ENCODE measurements around the gene CHIC2. TPM values are rescaled to one million over a fixed set of nuclear protein-coding genes. Genes with fewer than 3 reads are reported as not detected.

The CHIC2 gene
- total and polyA plus RNA-seq, 9 donors, result 14.7 to 37.6 (median 18.3) TPM

DNA sequence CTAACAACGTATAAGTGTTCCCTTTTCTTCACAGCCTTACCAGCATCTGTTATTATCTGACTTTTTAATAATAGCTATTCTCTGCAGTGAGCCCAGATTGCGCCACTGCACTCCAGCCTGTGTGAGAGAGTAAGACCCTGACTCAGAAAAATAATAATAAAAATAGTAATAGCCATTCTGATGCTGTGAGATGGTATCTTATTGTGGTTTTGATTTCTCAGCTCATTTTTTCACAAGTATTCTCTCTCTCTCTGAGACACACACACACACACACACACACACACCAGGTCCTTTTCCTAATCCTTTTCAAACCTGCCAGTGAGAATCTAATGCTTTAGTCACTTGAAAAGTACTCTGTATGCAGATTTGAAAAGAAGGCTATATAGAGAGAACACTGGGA lies 89.8 kb downstream of the CHIC2 start:
- H3K36me3 ChIP-seq, result no peaks in the 10 kb centered on the region
- WGBS, 3 donors, result 94 to 95% (median 94%) methylated on average over 2 of the region's 2 CpGs
- H3K27me3 ChIP-seq, result no peaks in the 10 kb centered on the region
- H3K9me3 ChIP-seq, result no peaks in the 10 kb centered on the region
- no peak overlapping the region for H3K4me3 ChIP-seq
- TF ChIP-seq POLR2A (IDR thresholded peaks at IDR 0.05) (no peak), EP300 (IDR thresholded peaks at IDR 0.05) (no peak)
- TF ChIP-seq, protein P1, sequence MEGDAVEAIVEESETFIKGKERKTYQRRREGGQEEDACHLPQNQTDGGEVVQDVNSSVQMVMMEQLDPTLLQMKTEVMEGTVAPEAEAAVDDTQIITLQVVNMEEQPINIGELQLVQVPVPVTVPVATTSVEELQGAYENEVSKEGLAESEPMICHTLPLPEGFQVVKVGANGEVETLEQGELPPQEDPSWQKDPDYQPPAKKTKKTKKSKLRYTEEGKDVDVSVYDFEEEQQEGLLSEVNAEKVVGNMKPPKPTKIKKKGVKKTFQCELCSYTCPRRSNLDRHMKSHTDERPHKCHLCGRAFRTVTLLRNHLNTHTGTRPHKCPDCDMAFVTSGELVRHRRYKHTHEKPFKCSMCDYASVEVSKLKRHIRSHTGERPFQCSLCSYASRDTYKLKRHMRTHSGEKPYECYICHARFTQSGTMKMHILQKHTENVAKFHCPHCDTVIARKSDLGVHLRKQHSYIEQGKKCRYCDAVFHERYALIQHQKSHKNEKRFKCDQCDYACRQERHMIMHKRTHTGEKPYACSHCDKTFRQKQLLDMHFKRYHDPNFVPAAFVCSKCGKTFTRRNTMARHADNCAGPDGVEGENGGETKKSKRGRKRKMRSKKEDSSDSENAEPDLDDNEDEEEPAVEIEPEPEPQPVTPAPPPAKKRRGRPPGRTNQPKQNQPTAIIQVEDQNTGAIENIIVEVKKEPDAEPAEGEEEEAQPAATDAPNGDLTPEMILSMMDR (IDR thresholded peaks at IDR 0.05), result no peak
- DNase-seq, result no peak
- no peaks in the 10 kb centered on the region for H3K4me1 ChIP-seq (ENCODE audit: insufficient read depth)
- no peak overlapping the region for H3K27ac ChIP-seq
- intact Hi-C loops (cut with DNase I), result no loop called here

DNA sequence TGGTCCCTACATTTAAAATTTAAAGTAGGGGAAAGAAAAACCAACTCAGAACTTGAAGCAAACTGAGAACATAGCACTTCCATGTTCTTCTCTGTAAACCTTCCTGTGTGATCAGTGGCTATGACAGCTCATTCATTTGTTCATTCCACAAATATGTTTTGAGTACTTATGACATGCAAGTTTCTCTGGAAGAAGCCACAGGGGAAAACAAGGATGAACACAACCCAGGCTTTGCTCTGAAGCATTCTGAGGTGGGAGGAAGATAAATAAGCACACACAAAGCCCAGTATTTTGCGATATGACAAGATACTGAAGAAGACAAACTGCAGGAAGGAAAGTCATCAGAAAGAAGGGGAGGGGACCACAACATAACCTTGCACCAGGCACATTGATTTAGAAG lies 96.4 kb downstream of the CHIC2 start:
- intact Hi-C loops (cut with DNase I), result no loop called here
- H3K4me1 ChIP-seq (ENCODE audit: insufficient read depth), result no peaks in the 10 kb centered on the region
- H3K9me3 ChIP-seq, result no peaks in the 10 kb centered on the region
- H3K4me3 ChIP-seq, result no peak overlapping the region
- WGBS, 3 donors, result 70 to 76% (median 73%) methylated on average over 1 of the region's 1 CpG
- no peaks in the 10 kb centered on the region for H3K36me3 ChIP-seq
- no peak overlapping the region for H3K27ac ChIP-seq
- TF ChIP-seq, protein P1 (IDR thresholded peaks at IDR 0.05), result no peak
- TF ChIP-seq POLR2A (IDR thresholded peaks at IDR 0.05) (no peak), EP300 (IDR thresholded peaks at IDR 0.05) (no peak)
- H3K27me3 ChIP-seq, result no peaks in the 10 kb centered on the region
- DNase-seq, result no peak

DNA sequence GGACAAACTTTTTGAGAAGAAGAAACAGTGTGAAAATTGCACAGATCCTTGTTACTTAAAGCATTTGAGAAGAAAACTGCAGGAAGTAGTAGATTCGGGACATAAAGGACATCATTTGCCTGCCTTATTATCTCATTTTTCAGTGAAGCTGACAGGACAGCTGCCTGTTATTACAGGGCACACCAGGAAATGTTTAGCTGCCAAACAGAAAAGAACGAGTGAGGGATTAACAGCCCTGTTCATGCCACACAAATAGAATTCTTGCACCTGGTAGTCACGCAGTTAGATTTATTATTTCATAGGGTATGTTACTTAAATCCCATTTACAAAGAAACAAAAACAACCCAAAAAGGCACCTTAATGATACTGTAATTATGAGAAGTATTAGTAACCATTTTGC lies 100.6 kb downstream of the CHIC2 start:
- H3K9me3 ChIP-seq, result no peaks in the 10 kb centered on the region
- intact Hi-C loops (cut with DNase I), result no loop called here
- no peak overlapping the region for H3K4me3 ChIP-seq
- no peaks in the 10 kb centered on the region for H3K4me1 ChIP-seq (ENCODE audit: insufficient read depth)
- WGBS, 3 donors, result 76 to 82% (median 77%) methylated on average over 3 of the region's 3 CpGs
- no peaks in the 10 kb centered on the region for H3K27me3 ChIP-seq
- no peak overlapping the region for H3K27ac ChIP-seq
- TF ChIP-seq EP300 (IDR thresholded peaks at IDR 0.05) (no peak), POLR2A (IDR thresholded peaks at IDR 0.05) (no peak)
- TF ChIP-seq, protein P1 (IDR thresholded peaks at IDR 0.05), result no peak
- H3K36me3 ChIP-seq, result no peaks in the 10 kb centered on the region
- DNase-seq, result no peak

DNA sequence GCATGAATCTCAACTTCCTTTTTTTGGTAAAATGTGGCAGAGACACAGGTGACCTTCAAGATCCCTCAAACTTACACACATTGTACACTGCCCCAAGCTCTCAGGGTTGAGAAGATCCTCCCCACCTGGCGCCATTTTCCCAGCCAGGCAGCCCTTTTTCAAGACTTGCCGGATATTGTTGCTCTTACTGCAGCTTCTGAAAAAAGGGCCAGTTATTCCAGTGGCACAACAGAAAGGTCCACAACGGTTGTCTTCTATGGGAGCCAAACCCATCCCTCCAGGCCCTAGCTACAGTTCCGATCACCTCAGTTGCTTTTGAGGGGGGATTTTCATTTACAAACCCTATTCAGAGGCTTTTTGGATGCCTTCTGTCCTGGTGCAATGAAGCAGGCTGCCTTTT lies 101.1 kb downstream of the CHIC2 start:
- intact Hi-C loops (cut with DNase I), result no loop called here
- no peaks in the 10 kb centered on the region for H3K36me3 ChIP-seq
- H3K4me3 ChIP-seq, result no peak overlapping the region
- H3K4me1 ChIP-seq (ENCODE audit: insufficient read depth), result no peaks in the 10 kb centered on the region
- WGBS, 3 donors, result 89 to 92% (median 90%) methylated on average over 4 of the region's 4 CpGs
- no peaks in the 10 kb centered on the region for H3K9me3 ChIP-seq
- no peaks in the 10 kb centered on the region for H3K27me3 ChIP-seq
- DNase-seq, result no peak
- no peak overlapping the region for H3K27ac ChIP-seq
- no peak for TF ChIP-seq POLR2A (IDR thresholded peaks at IDR 0.05)
- TF ChIP-seq EP300 (IDR thresholded peaks at IDR 0.05), result no peak
- TF ChIP-seq, protein P1 (IDR thresholded peaks at IDR 0.05), result no peak
